H1 (cell line): Measurements from ENCODE around the gene MOB3B.

ENCODE experiments used
- ATF2 ChIP-seq: IDR thresholded peaks from 2 replicates; pipeline ENCODE4 v1.6.1; 2012; ENCODE audit warnings: low read length, inconsistent platforms
- CTCF ChIP-seq, 3 experiments: IDR thresholded peaks; 1 replicate in 2 of 3; 2 replicates in 1 of 3; pipeline versions ENCODE4 v1.5.1 to v1.6.1; 2011; ENCODE audit warnings: low read length in 3 of 3, mild to moderate bottlenecking in 3 of 3, inconsistent platforms in 2 of 3, low read depth in 1 of 3, moderate library complexity in 1 of 3; ENCODE audit not compliant: insufficient read depth in 1 of 3; ENCODE audit errors: control extremely low read depth in 1 of 3
- KDM5A ChIP-seq: fragments of 200-600 bp; IDR thresholded peaks from 2 replicates; pipeline ENCODE4 v1.7.1; 2012; ENCODE audit warnings: mild to moderate bottlenecking, low read length, inconsistent platforms, mixed read lengths
- NANOG ChIP-seq: IDR thresholded peaks from 2 replicates; pipeline ENCODE4 v1.6.1; 2011; ENCODE audit warnings: low read length, low read depth, mild to moderate bottlenecking, inconsistent platforms; ENCODE audit not compliant: insufficient read depth, poor library complexity, severe bottlenecking
- POLR2AphosphoS5 ChIP-seq: IDR thresholded peaks from 2 replicates; pipeline ENCODE4 v1.6.1; 2011; ENCODE audit warnings: low read depth, low read length
- ZNF274 ChIP-seq: IDR thresholded peaks from 2 replicates; pipeline ENCODE4 v1.7.0; 2012; ENCODE audit warnings: low read length, borderline replicate concordance; ENCODE audit errors: extremely low read depth

- TF ChIP-seq KDM5A: no peak
- no peak for TF ChIP-seq CTCF (IDR thresholded peaks at IDR 0.05; ENCODE audit: control extremely low read depth in 1 of 3, insufficient read depth in 1 of 3, low read depth in 1 of 3, low read length in 3 of 3)
- TF ChIP-seq POLR2AphosphoS5: no peak
- no peak for TF ChIP-seq ATF2
- no peak for TF ChIP-seq NANOG
- TF ChIP-seq ZNF274: no peak
Observed at GRCh38 chr9:27367175-27367798, 162.3 kb downstream of the MOB3B start.
